SK-N-SH (cell line): ENCODE results near the gene TYSND1.

Experiments
- CHD2 ChIP-seq: fragments of 150-350 bp; IDR thresholded peaks from 2 replicates; pipeline ENCODE4 v1.6.1; 2018; ENCODE audit warnings: low read length; ENCODE audit not compliant: partially characterized antibody
- EZH2phosphoT487 ChIP-seq: fragments of 200-600 bp; sonication (generic); IDR thresholded peaks from 2 replicates; pipeline ENCODE4 v1.6.1; 2017; ENCODE audit warnings: low read depth, mixed run types, mild to moderate bottlenecking, antibody characterized with exemption, moderate library complexity, borderline replicate concordance
- FOXJ3 ChIP-seq: sonication (generic); formaldehyde crosslinking; IDR thresholded peaks from 2 replicates; pipeline ENCODE4 v1.5.1; 2020; ENCODE audit warnings: mild to moderate bottlenecking, missing genetic modification reagents
- GABPA ChIP-seq: IDR thresholded peaks from 2 replicates; pipeline ENCODE4 v1.4.0; 2012; ENCODE audit warnings: low read depth, mild to moderate bottlenecking
- MXI1 ChIP-seq: IDR thresholded peaks from 2 replicates; pipeline ENCODE4 v1.6.1; 2012; ENCODE audit warnings: mild to moderate bottlenecking, low read depth, low read length, improper control_type of control experiment
- NFIC ChIP-seq: IDR thresholded peaks from 2 replicates; pipeline ENCODE4 v1.4.0; 2012; ENCODE audit warnings: borderline replicate concordance
- POLR2AphosphoS5 ChIP-seq: IDR thresholded peaks from 2 replicates; pipeline ENCODE4 v1.6.1; 2012; ENCODE audit warnings: low read depth, low read length
- RXRA ChIP-seq: IDR thresholded peaks from 2 replicates; pipeline ENCODE4 v1.4.0; 2012; ENCODE audit warnings: low read depth, mild to moderate bottlenecking, borderline replicate concordance
- SMC3 ChIP-seq: IDR thresholded peaks from 2 replicates; pipeline ENCODE4 v1.6.1; 2012; ENCODE audit warnings: low read depth, low read length, improper control_type of control experiment
- USF2 ChIP-seq: fragments of 150-350 bp; IDR thresholded peaks from 2 replicates; pipeline ENCODE4 v1.6.1; 2017; ENCODE audit warnings: antibody characterized with exemption, low read length, low read depth, borderline replicate concordance
- YY1 ChIP-seq: IDR thresholded peaks from 2 replicates; pipeline ENCODE4 v1.4.0; 2012; ENCODE audit warnings: low read depth, mild to moderate bottlenecking
- TF ChIP-seq, protein P1 (sequence below): fragments of 200-600 bp; sonication (generic); IDR thresholded peaks from 2 replicates; pipeline ENCODE4 v1.6.1; 2017; ENCODE audit warnings: antibody characterized with exemption, mild to moderate bottlenecking, moderate library complexity
- TF ChIP-seq, protein P2 (sequence below): IDR thresholded peaks from 2 replicates; pipeline ENCODE4 v1.4.0; 2012; ENCODE audit warnings: low read depth, borderline replicate concordance

- TF ChIP-seq SMC3 (no peak), NFIC (no peak), FOXJ3 (CRISPR knock-in tag) (no peak), GABPA (no peak), YY1 (no peak), RXRA (no peak), USF2 (no peak), CHD2 (no peak), MXI1 (no peak), POLR2AphosphoS5 (no peak), EZH2phosphoT487 (no peak)
- TF ChIP-seq, protein P1, sequence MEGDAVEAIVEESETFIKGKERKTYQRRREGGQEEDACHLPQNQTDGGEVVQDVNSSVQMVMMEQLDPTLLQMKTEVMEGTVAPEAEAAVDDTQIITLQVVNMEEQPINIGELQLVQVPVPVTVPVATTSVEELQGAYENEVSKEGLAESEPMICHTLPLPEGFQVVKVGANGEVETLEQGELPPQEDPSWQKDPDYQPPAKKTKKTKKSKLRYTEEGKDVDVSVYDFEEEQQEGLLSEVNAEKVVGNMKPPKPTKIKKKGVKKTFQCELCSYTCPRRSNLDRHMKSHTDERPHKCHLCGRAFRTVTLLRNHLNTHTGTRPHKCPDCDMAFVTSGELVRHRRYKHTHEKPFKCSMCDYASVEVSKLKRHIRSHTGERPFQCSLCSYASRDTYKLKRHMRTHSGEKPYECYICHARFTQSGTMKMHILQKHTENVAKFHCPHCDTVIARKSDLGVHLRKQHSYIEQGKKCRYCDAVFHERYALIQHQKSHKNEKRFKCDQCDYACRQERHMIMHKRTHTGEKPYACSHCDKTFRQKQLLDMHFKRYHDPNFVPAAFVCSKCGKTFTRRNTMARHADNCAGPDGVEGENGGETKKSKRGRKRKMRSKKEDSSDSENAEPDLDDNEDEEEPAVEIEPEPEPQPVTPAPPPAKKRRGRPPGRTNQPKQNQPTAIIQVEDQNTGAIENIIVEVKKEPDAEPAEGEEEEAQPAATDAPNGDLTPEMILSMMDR = no peak
- TF ChIP-seq, protein P2, sequence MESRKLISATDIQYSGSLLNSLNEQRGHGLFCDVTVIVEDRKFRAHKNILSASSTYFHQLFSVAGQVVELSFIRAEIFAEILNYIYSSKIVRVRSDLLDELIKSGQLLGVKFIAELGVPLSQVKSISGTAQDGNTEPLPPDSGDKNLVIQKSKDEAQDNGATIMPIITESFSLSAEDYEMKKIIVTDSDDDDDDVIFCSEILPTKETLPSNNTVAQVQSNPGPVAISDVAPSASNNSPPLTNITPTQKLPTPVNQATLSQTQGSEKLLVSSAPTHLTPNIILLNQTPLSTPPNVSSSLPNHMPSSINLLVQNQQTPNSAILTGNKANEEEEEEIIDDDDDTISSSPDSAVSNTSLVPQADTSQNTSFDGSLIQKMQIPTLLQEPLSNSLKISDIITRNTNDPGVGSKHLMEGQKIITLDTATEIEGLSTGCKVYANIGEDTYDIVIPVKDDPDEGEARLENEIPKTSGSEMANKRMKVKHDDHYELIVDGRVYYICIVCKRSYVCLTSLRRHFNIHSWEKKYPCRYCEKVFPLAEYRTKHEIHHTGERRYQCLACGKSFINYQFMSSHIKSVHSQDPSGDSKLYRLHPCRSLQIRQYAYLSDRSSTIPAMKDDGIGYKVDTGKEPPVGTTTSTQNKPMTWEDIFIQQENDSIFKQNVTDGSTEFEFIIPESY = no peak
These were observed 55.5 kb downstream of the TYSND1 start for GRCh38 chr10:70090951-70091350.
